ENCODE data around the gene PLEKHA7.

The PLEKHA7 gene

DNA sequence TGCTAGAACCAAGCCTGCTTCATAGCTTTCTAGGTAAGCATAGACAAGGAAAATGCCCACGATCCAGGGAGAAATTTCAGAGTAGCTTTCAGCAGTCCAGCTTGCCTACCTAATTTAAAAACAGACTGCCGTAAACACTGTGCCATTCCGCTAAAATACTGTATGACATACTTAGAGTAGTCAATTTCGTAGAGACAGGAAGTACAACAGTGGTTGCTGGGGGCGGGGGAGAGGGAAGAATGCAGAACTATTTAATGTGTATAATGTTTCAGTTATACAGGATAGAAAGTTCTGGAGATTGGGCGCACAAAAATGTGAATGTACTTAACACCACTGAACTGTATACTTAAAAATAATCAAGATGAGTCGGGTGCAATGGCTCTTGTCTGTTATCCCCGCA, 219.1 kb downstream of the PLEKHA7 start:
- H3K9me3 Mint-ChIP-seq = no peaks in the 10 kb centered on the region
- no peaks in the 10 kb centered on the region for H3K27me3 Mint-ChIP-seq
- peaks cover 26% of the 10 kb centered on the region for H3K4me1 Mint-ChIP-seq (ENCODE audit: low read depth)
- no peak overlapping the region for H3K4me3 Mint-ChIP-seq
- H3K27ac Mint-ChIP-seq = no peak overlapping the region
- DNase-seq = no peak
- no peaks in the 10 kb centered on the region for H3K36me3 Mint-ChIP-seq (ENCODE audit: low read depth)

- no peak for DNase-seq
- no peaks in the 10 kb centered on the region for H3K27me3 Mint-ChIP-seq
- H3K4me1 Mint-ChIP-seq (ENCODE audit: low read depth) = peaks cover 24% of the 10 kb centered on the region
- no peaks in the 10 kb centered on the region for H3K9me3 Mint-ChIP-seq
- H3K4me3 Mint-ChIP-seq = no peak overlapping the region
- no peak overlapping the region for H3K27ac Mint-ChIP-seq
- H3K36me3 Mint-ChIP-seq (ENCODE audit: low read depth) = no peaks in the 10 kb centered on the region
Observed at GRCh38 chr11:16794047-16794818, 220.0 kb downstream of the PLEKHA7 start.

DNA sequence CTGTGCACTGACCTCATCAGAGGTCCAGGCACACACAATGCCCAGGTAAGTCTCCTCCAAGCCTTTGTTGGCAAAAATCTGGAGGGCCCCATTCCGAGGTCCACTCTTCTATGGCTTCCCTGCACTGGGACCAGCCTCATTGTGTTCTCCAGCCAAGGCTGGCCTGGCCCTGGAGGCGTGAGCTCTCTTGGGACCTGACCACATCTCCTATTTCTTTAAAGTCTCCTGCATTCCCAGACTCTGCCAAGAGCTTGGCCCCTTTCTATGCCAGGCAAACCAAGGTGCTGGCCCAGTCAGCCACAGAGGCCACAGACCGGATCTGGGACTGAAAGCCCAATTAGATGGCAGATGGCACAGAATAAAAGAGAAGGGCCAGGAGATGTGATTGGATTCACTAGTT, 220.7 kb downstream of the PLEKHA7 start:
- Mint-ChIP-seq H3K36me3 (ENCODE audit: low read depth) (no peaks in the 10 kb centered on the region), H3K27ac (no peak overlapping the region), H3K9me3 (no peaks in the 10 kb centered on the region), H3K4me1 (ENCODE audit: low read depth) (peaks cover 24% of the 10 kb centered on the region), H3K27me3 (no peaks in the 10 kb centered on the region), H3K4me3 (no peak overlapping the region)
- DNase-seq = no peak

GRCh38 chr11:16793009-16793408, 221.2 kb downstream of the PLEKHA7 start:
- H3K27me3 Mint-ChIP-seq = no peaks in the 10 kb centered on the region
- peaks cover 20% of the 10 kb centered on the region for H3K4me1 Mint-ChIP-seq (ENCODE audit: low read depth)
- H3K27ac Mint-ChIP-seq = no peak overlapping the region
- DNase-seq = no peak
- H3K36me3 Mint-ChIP-seq (ENCODE audit: low read depth) = no peaks in the 10 kb centered on the region
- no peak overlapping the region for H3K4me3 Mint-ChIP-seq
- H3K9me3 Mint-ChIP-seq = no peaks in the 10 kb centered on the region

DNA sequence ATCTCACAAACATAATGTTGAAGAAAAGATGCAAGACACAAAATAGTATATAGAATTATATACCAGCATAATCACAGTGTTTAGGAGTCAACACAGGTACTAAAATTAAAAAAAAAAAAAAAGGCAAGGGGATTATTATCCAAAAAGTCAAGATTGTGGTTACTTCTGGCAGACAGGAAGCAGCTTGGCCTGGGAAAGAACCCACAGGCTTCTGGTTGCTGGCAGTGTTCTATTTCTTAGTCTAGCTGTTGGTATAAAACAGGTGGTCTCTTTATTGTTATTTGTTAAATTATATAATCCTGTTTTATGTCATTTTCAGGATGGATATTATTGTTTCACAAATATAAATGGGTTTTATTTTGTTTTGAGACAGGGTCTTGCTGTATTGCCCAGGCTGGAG, 221.8 kb downstream of the PLEKHA7 start:
- Mint-ChIP-seq H3K27me3 (no peaks in the 10 kb centered on the region), H3K27ac (no peak overlapping the region), H3K4me3 (no peak overlapping the region), H3K4me1 (ENCODE audit: low read depth) (peaks cover 15% of the 10 kb centered on the region), H3K9me3 (no peaks in the 10 kb centered on the region), H3K36me3 (ENCODE audit: low read depth) (no peaks in the 10 kb centered on the region)
- DNase-seq = no peak

DNA sequence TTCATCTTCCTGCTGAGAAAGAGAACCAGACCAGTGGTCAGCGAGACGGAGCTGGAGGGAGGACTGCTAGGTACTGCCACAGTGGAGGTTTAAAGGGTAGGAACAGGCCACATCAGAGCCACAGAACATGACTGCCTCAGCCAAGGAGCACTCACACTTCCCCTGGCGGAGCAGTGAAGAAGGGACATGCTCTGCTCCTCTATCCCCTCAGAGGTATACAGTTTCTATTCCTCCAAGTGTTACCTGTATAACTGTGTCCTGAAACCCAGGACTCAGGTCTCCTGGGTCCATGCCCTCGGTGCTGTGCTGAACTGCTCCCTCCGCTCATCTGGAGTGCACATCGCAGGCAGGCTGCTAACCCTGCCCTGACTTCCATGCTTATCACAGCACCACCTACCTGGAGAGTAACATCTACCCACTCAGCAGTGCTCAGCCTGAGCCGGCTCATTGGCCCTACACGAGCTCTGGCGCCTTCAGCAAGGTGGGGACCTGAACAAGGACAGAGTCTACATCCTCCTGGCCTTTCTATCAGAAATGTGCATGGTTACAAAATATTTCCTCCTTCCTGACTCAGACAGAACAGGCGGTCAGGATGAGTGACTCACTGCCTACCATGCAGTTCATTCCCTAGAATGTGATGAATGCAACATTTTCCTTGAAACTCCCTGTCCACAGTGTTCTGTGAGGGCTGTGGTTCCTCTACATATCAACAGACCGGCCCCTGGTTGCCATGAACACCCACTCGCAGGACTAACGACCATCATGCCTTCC, 222.8 kb downstream of the PLEKHA7 start:
- Mint-ChIP-seq H3K27me3 (no peaks in the 10 kb centered on the region), H3K4me1 (ENCODE audit: low read depth) (peaks cover 15% of the 10 kb centered on the region), H3K36me3 (ENCODE audit: low read depth) (no peaks in the 10 kb centered on the region), H3K9me3 (no peaks in the 10 kb centered on the region), H3K27ac (peak overlapping the region; percentile 68), H3K4me3 (no peak overlapping the region)
- DNase-seq = no peak

DNA sequence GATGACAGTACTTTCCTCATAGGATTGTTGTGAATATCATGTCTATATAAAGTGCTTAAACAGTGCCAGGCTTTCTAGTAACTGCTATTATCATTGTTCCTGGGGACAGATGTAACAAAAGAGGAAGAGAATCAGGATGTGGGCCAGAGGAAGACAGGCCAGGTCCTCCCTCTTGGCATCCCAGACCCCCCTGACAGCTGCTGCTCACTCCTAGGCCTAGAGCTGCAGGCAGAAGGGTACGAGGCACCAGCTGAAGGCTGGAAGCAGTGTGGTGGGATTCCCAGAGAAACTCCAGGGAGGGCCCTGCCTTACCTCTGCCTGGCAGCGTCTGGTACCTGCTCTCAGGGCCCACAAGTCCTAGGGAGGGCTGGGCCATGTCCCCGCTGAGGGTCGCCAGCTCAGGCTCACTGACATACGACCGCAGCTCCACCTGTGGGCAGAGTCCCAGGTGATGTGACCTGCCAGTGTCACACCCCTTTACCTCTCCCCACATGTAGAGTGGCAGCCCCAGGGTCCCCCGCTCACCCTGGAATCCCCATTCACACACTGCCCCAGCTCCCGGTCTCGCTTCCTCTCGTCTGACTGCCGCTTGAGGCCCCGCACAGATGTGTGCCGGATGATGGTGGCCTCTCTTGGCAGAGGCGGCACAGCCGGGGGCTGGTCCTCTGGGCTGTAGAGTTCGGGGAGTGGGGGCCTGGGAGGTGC, 223.6 kb downstream of the PLEKHA7 start:
- no peak for DNase-seq
- Mint-ChIP-seq H3K4me1 (ENCODE audit: low read depth) (peaks cover 15% of the 10 kb centered on the region), H3K36me3 (ENCODE audit: low read depth) (no peaks in the 10 kb centered on the region), H3K9me3 (no peaks in the 10 kb centered on the region), H3K4me3 (no peak overlapping the region), H3K27me3 (no peaks in the 10 kb centered on the region), H3K27ac (no peak overlapping the region)

DNA sequence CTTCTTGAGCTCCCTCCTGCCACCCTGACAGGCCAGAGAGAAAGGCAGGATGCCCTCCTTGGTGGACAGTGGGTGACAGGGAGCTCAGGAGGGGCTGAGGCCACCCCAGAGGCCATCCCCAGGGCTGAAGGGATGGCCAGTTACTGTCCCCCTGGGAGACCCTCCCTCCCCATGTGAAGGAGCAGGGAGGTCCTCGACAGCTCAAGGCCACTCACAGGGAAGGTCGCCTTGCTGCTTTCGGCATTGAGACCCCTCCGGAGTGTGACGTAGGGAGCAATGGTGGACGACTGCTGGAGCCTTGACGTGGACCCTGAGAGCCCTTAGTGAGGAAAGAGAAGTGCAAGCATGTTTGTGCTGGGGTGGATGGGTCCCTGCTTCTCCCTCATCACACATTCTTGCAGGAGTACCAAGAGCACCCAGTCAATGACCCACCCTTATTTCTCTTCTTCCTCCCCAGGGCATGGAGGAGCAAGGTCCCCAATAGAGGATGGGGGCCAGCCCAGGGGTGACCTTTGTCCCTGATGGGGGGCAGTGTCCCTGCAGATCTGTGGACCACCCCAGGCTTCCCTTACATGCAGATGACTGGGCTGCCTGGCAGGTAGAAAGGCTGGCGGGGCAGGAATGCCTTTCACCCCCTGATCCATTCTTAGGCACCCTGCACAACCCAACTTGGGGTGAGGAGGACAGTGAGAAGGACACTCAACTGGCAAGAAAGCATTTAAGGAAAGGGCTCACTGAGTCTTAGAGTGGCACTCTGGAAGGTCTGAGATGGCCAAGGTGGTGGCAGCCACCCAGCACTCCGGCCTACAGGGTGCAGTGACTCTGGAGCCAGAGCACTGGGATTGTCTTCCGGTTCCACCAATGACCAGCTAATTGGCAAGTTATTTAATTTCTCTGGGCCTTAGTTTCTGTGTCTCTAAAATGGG, 224.4 kb downstream of the PLEKHA7 start:
- no peak overlapping the region for H3K27ac Mint-ChIP-seq
- H3K36me3 Mint-ChIP-seq (ENCODE audit: low read depth) = no peaks in the 10 kb centered on the region
- H3K9me3 Mint-ChIP-seq = no peaks in the 10 kb centered on the region
- H3K4me1 Mint-ChIP-seq (ENCODE audit: low read depth) = peaks cover 10% of the 10 kb centered on the region
- no peaks in the 10 kb centered on the region for H3K27me3 Mint-ChIP-seq
- H3K4me3 Mint-ChIP-seq = no peak overlapping the region
- DNase-seq = no peak

DNA sequence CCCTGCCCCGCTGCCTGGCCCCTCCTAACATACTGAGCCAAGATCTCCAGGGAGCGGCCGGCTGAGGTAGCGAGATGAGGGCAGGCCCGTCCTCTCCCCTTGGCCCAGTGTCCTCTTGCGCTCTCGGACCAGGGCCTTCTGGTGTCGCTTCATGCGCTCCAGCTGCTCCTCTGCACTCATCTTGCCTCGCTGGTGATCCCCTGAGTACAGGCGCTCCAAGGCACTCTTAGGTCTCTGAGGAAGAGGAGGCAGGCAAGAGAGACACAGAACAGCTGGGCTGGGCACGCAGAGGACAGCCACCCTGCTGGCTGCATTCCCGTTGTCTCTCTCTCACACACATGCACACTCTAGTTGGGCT, 225.2 kb downstream of the PLEKHA7 start:
- Mint-ChIP-seq H3K4me1 (ENCODE audit: low read depth) (peaks cover 9% of the 10 kb centered on the region), H3K9me3 (no peaks in the 10 kb centered on the region), H3K4me3 (no peak overlapping the region), H3K27ac (no peak overlapping the region), H3K36me3 (ENCODE audit: low read depth) (no peaks in the 10 kb centered on the region), H3K27me3 (no peaks in the 10 kb centered on the region)
- DNase-seq = no peak

GRCh38 chr11:16788141-16789062, 225.8 kb downstream of the PLEKHA7 start:
- Mint-ChIP-seq H3K27ac (no peak overlapping the region), H3K4me3 (no peak overlapping the region), H3K27me3 (no peaks in the 10 kb centered on the region), H3K9me3 (no peaks in the 10 kb centered on the region), H3K4me1 (ENCODE audit: low read depth) (peaks cover 9% of the 10 kb centered on the region), H3K36me3 (ENCODE audit: low read depth) (no peaks in the 10 kb centered on the region)
- DNase-seq = peak; percentile 74

DNA sequence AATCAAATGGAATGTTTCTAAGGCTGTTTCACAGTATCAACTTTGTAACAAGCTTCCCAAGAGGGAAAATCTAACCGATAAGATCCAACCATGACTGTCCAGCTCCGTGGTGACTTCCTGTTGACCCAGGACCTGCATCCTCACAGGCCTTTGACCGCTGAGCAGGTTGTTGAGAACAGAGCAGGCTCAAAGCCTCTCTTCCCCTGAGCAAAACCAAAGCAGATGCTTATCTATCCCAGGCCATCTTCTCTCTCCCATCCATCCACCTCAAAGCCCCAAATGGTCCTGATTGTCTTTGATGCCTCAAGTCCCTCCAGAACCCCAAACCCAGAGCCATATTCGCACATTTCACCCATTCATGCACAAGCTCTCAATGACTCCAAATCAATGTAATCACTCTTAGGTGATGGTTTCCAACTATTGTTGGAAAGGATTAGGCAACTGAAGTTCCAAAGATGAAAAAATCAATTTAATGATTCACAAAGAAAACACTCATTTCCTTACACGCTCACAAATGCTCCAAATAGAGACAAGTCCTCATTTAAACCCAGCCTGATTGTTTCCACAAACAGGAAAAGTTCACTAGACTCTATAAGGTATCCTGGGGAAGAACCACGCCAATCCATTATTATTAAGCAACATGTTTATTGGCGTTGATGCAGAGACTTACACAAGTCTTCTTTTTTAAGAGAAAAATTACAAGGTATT, 227.0 kb downstream of the PLEKHA7 start:
- no peaks in the 10 kb centered on the region for H3K27me3 Mint-ChIP-seq

GRCh38 chr11:16786131-16786530, 228.1 kb downstream of the PLEKHA7 start:
- Mint-ChIP-seq H3K9me3 (no peaks in the 10 kb centered on the region), H3K27me3 (no peaks in the 10 kb centered on the region), H3K36me3 (ENCODE audit: low read depth) (no peaks in the 10 kb centered on the region), H3K4me1 (ENCODE audit: low read depth) (no peaks in the 10 kb centered on the region), H3K27ac (no peak overlapping the region), H3K4me3 (no peak overlapping the region)
- DNase-seq = no peak

More for the DNA sequence above, 227.0 kb downstream of the PLEKHA7 start:
- Mint-ChIP-seq H3K36me3 (ENCODE audit: low read depth) (no peaks in the 10 kb centered on the region), H3K27ac (no peak overlapping the region), H3K9me3 (no peaks in the 10 kb centered on the region), H3K4me1 (ENCODE audit: low read depth) (peaks cover 9% of the 10 kb centered on the region), H3K4me3 (no peak overlapping the region)
- no peak for DNase-seq
